WTC11 (cell line): ENCODE data around the gene KCNS3. TPM values are rescaled to one million over a fixed set of nuclear protein-coding genes. Genes with fewer than 3 reads are reported as not detected.

Source experiments
- ATAC-seq: fragments of 200-7000 bp; cut with Tn5 transposase; 2 replicates; pipeline ENCODE4 v1.10.0; 2021; ENCODE audit warnings: mild to moderate bottlenecking, moderate library complexity
- CTCF ChIA-PET: fragments of 300-600 bp; sonication (Branson Sonifier 250); formaldehyde crosslinking; loops from one replicate; lab custom pipeline; 2021; ENCODE audit warnings: antibody characterized with exemption; lab: Charles Lee
- POLR2A ChIA-PET: fragments of 350-600 bp; sonication (Branson Sonifier 250); formaldehyde crosslinking; loops from one replicate; lab custom pipeline; 2021; ENCODE audit warnings: antibody characterized with exemption; lab: Charles Lee
- DNase-seq: peaks from one replicate; pipeline ENCODE4 v3.0.0; 2021; ENCODE audit warnings: low spot score
- H3K27ac Mint-ChIP-seq: 2 replicates; pipeline ENCODE4 v1.8.0; 2021; ENCODE audit warnings: mixed read lengths
- H3K27me3 Mint-ChIP-seq: 2 replicates; pipeline ENCODE4 v1.8.0; 2021; ENCODE audit warnings: low read depth, mild to moderate bottlenecking, moderate library complexity, mixed read lengths
- H3K36me3 Mint-ChIP-seq: 2 replicates; pipeline ENCODE4 v1.8.0; 2021; ENCODE audit warnings: mixed read lengths
- H3K4me1 Mint-ChIP-seq: 2 replicates; pipeline ENCODE4 v1.8.0; 2022; ENCODE audit warnings: mixed read lengths
- H3K4me3 Mint-ChIP-seq: 2 replicates; pipeline ENCODE4 v1.8.0; 2021; ENCODE audit warnings: mild to moderate bottlenecking, moderate library complexity, mixed read lengths
- H3K9me3 Mint-ChIP-seq: 2 replicates; pipeline ENCODE4 v1.8.0; 2021; ENCODE audit warnings: mixed read lengths
- AFF4 ChIP-seq: sonication (generic); formaldehyde crosslinking; IDR thresholded peaks from 2 replicates; pipeline ENCODE4 v1.8.1; 2023; ENCODE audit warnings: mild to moderate bottlenecking, missing genetic modification reagents, borderline replicate concordance
- CREM ChIP-seq: sonication (generic); formaldehyde crosslinking; IDR thresholded peaks from 2 replicates; pipeline ENCODE4 v1.8.1; 2022; ENCODE audit warnings: mild to moderate bottlenecking, missing genetic modification reagents, moderate library complexity
- E2F4 ChIP-seq: sonication (generic); formaldehyde crosslinking; IDR thresholded peaks from 2 replicates; pipeline ENCODE4 v1.8.1; 2022; ENCODE audit warnings: low read depth, mild to moderate bottlenecking, moderate library complexity, missing genetic modification reagents, borderline replicate concordance
- ELF4 ChIP-seq: sonication (generic); formaldehyde crosslinking; IDR thresholded peaks from 2 replicates; pipeline ENCODE4 v1.8.1; 2022; ENCODE audit warnings: low read depth, mild to moderate bottlenecking, moderate library complexity, missing genetic modification reagents
- ERG ChIP-seq: fragments of 250-450 bp; sonication (Bioruptor Pico); IDR thresholded peaks from 2 replicates; pipeline ENCODE4 v1.8.0; 2021; ENCODE audit warnings: mild to moderate bottlenecking
- ESRRA ChIP-seq: sonication (generic); formaldehyde crosslinking; IDR thresholded peaks from 2 replicates; pipeline ENCODE4 v1.8.1; 2022; ENCODE audit warnings: mild to moderate bottlenecking, missing genetic modification reagents, borderline replicate concordance
- FOXJ3 ChIP-seq: sonication (generic); formaldehyde crosslinking; IDR thresholded peaks from 2 replicates; pipeline ENCODE4 v1.9.0; 2021; ENCODE audit warnings: missing genetic modification reagents, mild to moderate bottlenecking, borderline replicate concordance
- FOXK1 ChIP-seq: sonication (generic); formaldehyde crosslinking; IDR thresholded peaks from 2 replicates; pipeline ENCODE4 v1.8.0; 2022; ENCODE audit warnings: mild to moderate bottlenecking, moderate library complexity, missing genetic modification reagents
- GRHL2 ChIP-seq: fragments of 250-450 bp; sonication (Bioruptor Pico); IDR thresholded peaks from 2 replicates; pipeline ENCODE4 v1.8.0; 2022; ENCODE audit warnings: mild to moderate bottlenecking, moderate library complexity; ENCODE audit not compliant: insufficient replicate concordance, severe bottlenecking
- HMGXB4 ChIP-seq: sonication (generic); formaldehyde crosslinking; IDR thresholded peaks from 2 replicates; pipeline ENCODE4 v1.8.1; 2023; ENCODE audit warnings: mild to moderate bottlenecking, moderate library complexity, missing genetic modification reagents
- IRF1 ChIP-seq: sonication (generic); formaldehyde crosslinking; IDR thresholded peaks from 2 replicates; pipeline ENCODE4 v1.8.0; 2023; ENCODE audit warnings: missing genetic modification reagents
- IRF2 ChIP-seq: sonication (generic); formaldehyde crosslinking; IDR thresholded peaks from 2 replicates; pipeline ENCODE4 v1.8.0; 2022; ENCODE audit warnings: low read depth, missing genetic modification reagents, borderline replicate concordance
- JAZF1 ChIP-seq: fragments of 250-450 bp; sonication (Bioruptor Pico); IDR thresholded peaks from 2 replicates; pipeline ENCODE4 v1.9.0; 2021; ENCODE audit warnings: moderate library complexity, mild to moderate bottlenecking, inconsistent platforms
- JUN ChIP-seq: sonication (generic); formaldehyde crosslinking; IDR thresholded peaks from 2 replicates; pipeline ENCODE4 v1.8.0; 2023; ENCODE audit warnings: mild to moderate bottlenecking, missing genetic modification reagents
- KAT7 ChIP-seq: sonication (generic); formaldehyde crosslinking; IDR thresholded peaks from 2 replicates; pipeline ENCODE4 v1.8.1; 2023; ENCODE audit warnings: missing genetic modification reagents, mild to moderate bottlenecking, borderline replicate concordance
- MYBL2 ChIP-seq: sonication (generic); formaldehyde crosslinking; IDR thresholded peaks from 2 replicates; pipeline ENCODE4 v1.8.1; 2023; ENCODE audit warnings: mild to moderate bottlenecking, moderate library complexity, missing genetic modification reagents
- NR2C2 ChIP-seq: sonication (generic); formaldehyde crosslinking; IDR thresholded peaks from 2 replicates; pipeline ENCODE4 v1.8.0; 2022; ENCODE audit warnings: mild to moderate bottlenecking, missing genetic modification reagents
- PRRX2 ChIP-seq: fragments of 250-450 bp; sonication (Bioruptor Pico); IDR thresholded peaks from 2 replicates; pipeline ENCODE4 v1.8.0; 2021; ENCODE audit warnings: mild to moderate bottlenecking
- RELA ChIP-seq: sonication (generic); formaldehyde crosslinking; IDR thresholded peaks from 2 replicates; pipeline ENCODE4 v1.8.1; 2022; ENCODE audit warnings: missing genetic modification reagents, mild to moderate bottlenecking, borderline replicate concordance
- TP53 ChIP-seq: sonication (generic); formaldehyde crosslinking; IDR thresholded peaks from 2 replicates; pipeline ENCODE4 v1.8.1; 2023; ENCODE audit warnings: mild to moderate bottlenecking, missing genetic modification reagents
- ZNF138 ChIP-seq: sonication (generic); formaldehyde crosslinking; conservative IDR thresholded peaks from 2 replicates; pipeline ENCODE4 v1.8.1; 2022; ENCODE audit warnings: mild to moderate bottlenecking, moderate library complexity, missing genetic modification reagents
- ZNF317 ChIP-seq: sonication (generic); formaldehyde crosslinking; IDR thresholded peaks from 2 replicates; pipeline ENCODE4 v1.8.1; 2023; ENCODE audit warnings: low read depth, mild to moderate bottlenecking, moderate library complexity, missing genetic modification reagents, borderline replicate concordance
- ZNF396 ChIP-seq: fragments of 250-450 bp; sonication (Bioruptor Pico); IDR thresholded peaks from 2 replicates; pipeline ENCODE4 v1.8.0; 2021; ENCODE audit warnings: mild to moderate bottlenecking, moderate library complexity, borderline replicate concordance
- ZNF416 ChIP-seq: fragments of 250-450 bp; sonication (Bioruptor Pico); IDR thresholded peaks from 2 replicates; pipeline ENCODE4 v1.9.0; 2021; ENCODE audit warnings: mild to moderate bottlenecking, inconsistent platforms
- ZNF671 ChIP-seq: fragments of 250-450 bp; sonication (Bioruptor Pico); IDR thresholded peaks from 2 replicates; pipeline ENCODE4 v1.8.0; 2021; ENCODE audit warnings: mild to moderate bottlenecking
- ZSCAN18 ChIP-seq: fragments of 250-450 bp; sonication (Bioruptor Pico); IDR thresholded peaks from 2 replicates; pipeline ENCODE4 v2.1.2; 2022; ENCODE audit warnings: mild to moderate bottlenecking, moderate library complexity
- total RNA-seq: library from RNA; stranded (reverse); gene quantifications from 3 replicates; pipeline ENCODE4 v1.2.3, GENCODE V29; 2021

KCNS3 gene
- total RNA-seq, 1 experiment from 2014 or later = 25.2 TPM

- peaks cover 8% of the 10 kb centered on the region for H3K36me3 Mint-ChIP-seq
- H3K4me1 Mint-ChIP-seq = peaks cover 40% of the 10 kb centered on the region
- peak overlapping the region; percentile 93 for H3K27ac Mint-ChIP-seq
- peaks cover 31% of the 10 kb centered on the region for H3K27me3 Mint-ChIP-seq
- DNase-seq (peak; percentile 87), ATAC-seq (peak; percentile 74)
- H3K4me3 Mint-ChIP-seq = peak overlapping the region; percentile 90
- peaks cover 4% of the 10 kb centered on the region for H3K9me3 Mint-ChIP-seq
- POLR2A ChIA-PET = interaction anchor here (0.7 to 1.3 kb wide), 2 partner anchors 13 to 117 kb away, joined by 3 to 6 read pairs; no protein-coding TSS in a partner anchor
- CTCF ChIA-PET = interaction anchor here (0.6 to 2.4 kb wide), 13 partner anchors 14 to 508 kb away, joined by 3 to 30 read pairs (median 3); no protein-coding TSS in a partner anchor
- no peak for TF ChIP-seq ZNF396 (CRISPR knock-in tag)
- TF ChIP-seq NR2C2 = no peak
- TF ChIP-seq IRF2 (CRISPR knock-in tag) = no peak
- TF ChIP-seq GRHL2 (CRISPR knock-in tag) = no peak
- TF ChIP-seq FOXJ3 (CRISPR knock-in tag) = no peak
- no peak for TF ChIP-seq AFF4
- no peak for TF ChIP-seq ZNF416
- no peak for TF ChIP-seq ELF4 (CRISPR knock-in tag)
- no peak for TF ChIP-seq ZNF138
- no peak for TF ChIP-seq JAZF1
- no peak for TF ChIP-seq RELA (CRISPR knock-in tag)
- TF ChIP-seq ZNF671 (CRISPR knock-in tag) = no peak
- TF ChIP-seq HMGXB4 (CRISPR knock-in tag) = peak; percentile 71; the same call in 1 of the 2 replicates
- TF ChIP-seq ZSCAN18 (CRISPR knock-in tag) = no peak
- TF ChIP-seq E2F4 (CRISPR knock-in tag) = no peak
- TF ChIP-seq ERG (CRISPR knock-in tag) = no peak
- no peak for TF ChIP-seq JUN
- peak; percentile 45; the same call in 1 of the 2 replicates for TF ChIP-seq MYBL2 (CRISPR knock-in tag)
- TF ChIP-seq IRF1 (CRISPR knock-in tag) = no peak
- peak; percentile 28; the same call in 1 of the 2 replicates for TF ChIP-seq FOXK1
- 0 out of 2 replicates have a peak, but pooled peaks have one; percentile 30 for TF ChIP-seq KAT7 (CRISPR knock-in tag)
- no peak for TF ChIP-seq ZNF317 (CRISPR knock-in tag)
- no peak for TF ChIP-seq PRRX2
- TF ChIP-seq ESRRA (CRISPR knock-in tag) = 0 out of 2 replicates have a peak, but pooled peaks have one; percentile 31
- TF ChIP-seq TP53 = no peak
- no peak for TF ChIP-seq CREM (CRISPR knock-in tag)
Observed at GRCh38 chr2:17879137-17879912, 858 bp downstream of the KCNS3 start.
